ENCODE measurements around the gene AP5S1. TPM values are rescaled to one million over a fixed set of nuclear protein-coding genes. Genes with fewer than 3 reads are reported as not detected.

The AP5S1 gene
- total RNA-seq, 1 experiment from 2014 or later, result 3.9 TPM

DNA sequence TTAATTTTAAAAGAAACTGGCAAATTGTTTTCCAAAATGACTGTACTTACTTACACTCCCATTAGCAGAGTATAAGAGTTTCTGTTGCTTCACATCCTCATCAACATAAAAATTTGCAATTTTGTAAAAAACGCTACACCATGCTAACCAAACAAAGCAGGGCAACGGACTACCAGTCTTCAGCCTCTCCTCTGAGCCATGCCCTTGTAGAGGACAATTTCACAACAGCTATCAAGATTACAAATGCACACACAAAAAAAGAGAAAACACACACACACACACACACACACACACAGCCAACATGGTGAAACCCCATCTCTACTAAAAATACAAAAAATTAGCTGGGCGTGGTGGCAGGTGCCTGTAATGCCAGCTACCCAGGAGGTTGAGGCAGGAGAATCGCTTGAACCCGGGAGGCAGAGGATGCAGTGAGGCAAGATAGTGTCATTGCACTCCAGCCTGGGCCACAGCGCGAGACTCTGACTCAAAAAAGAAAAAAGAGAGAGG is 48.7 kb upstream of the AP5S1 start:
- Mint-ChIP-seq H3K36me3 (ENCODE audit: insufficient read depth in 1 of 3, low read depth in 3 of 3) (no peaks in the 10 kb centered on the region), H3K4me3 (no peak overlapping the region), H3K27me3 (ENCODE audit: low read depth) (peaks cover 41% of the 10 kb centered on the region), H3K9me3 (no peaks in the 10 kb centered on the region; a peak in 1 of 5 replicates), H3K4me1 (peaks cover 11 to 12% of the 10 kb centered on the region in 2 experiments), H3K27ac (no peak overlapping the region; a peak in 1 of 7 replicates)
- Histone ChIP-seq H3K23ac (ENCODE audit: insufficient read length, low read depth, low read length) (no peak overlapping the region), H3K79me2 (ENCODE audit: insufficient read depth, low read length) (no peaks in the 10 kb centered on the region), H3K56ac (ENCODE audit: insufficient read length, low read depth, low read length) (no peak overlapping the region), H3K4me1 (ENCODE audit: insufficient read depth, low read length) (no peaks in the 10 kb centered on the region), H3K79me1 (ENCODE audit: insufficient read depth, low read depth, low read length, poor library complexity, severe bottlenecking) (no peaks in the 10 kb centered on the region), H4K8ac (replicated peaks; ENCODE audit: insufficient read length, low read depth, low read length) (no peak overlapping the region), H2BK20ac (ENCODE audit: low read depth, low read length, poor library complexity, severe bottlenecking) (no peak overlapping the region), H2BK12ac (ENCODE audit: insufficient read length, low read depth, low read length) (no peak overlapping the region), H3K23me2 (ENCODE audit: insufficient read length, low read depth, low read length, poor library complexity, severe bottlenecking) (peaks cover 17% of the 10 kb centered on the region), H3K18ac (ENCODE audit: insufficient read length, low read depth, low read length) (no peak overlapping the region), H2AK5ac (ENCODE audit: insufficient read length, low read length) (no peak overlapping the region), H3K4me2 (ENCODE audit: insufficient read depth, insufficient read length, low read length) (no peak overlapping the region), H2BK5ac (ENCODE audit: insufficient read length, low read length) (no peak overlapping the region), H3K4ac (ENCODE audit: low read depth, low read length) (no peak overlapping the region), H3K9ac (ENCODE audit: extremely low read depth, insufficient read length, low read length) (no peak overlapping the region), H2BK120ac (ENCODE audit: low read depth, low read length, poor library complexity, severe bottlenecking) (no peak overlapping the region), H3K27ac (ENCODE audit: insufficient read length, low read depth, low read length) (no peak overlapping the region), H3K27me3 (ENCODE audit: insufficient read depth, low read length) (no peaks in the 10 kb centered on the region; the same call in 1 of the 2 replicates), H3K14ac (ENCODE audit: insufficient read depth, low read length) (no peak overlapping the region), H3T11ph (ENCODE audit: low read length) (no peak overlapping the region), H3K9me3 (ENCODE audit: control insufficient read depth, low read depth, low read length) (no peaks in the 10 kb centered on the region), H2BK15ac (ENCODE audit: low read depth, low read length) (no peak overlapping the region), H4K91ac (ENCODE audit: insufficient read length, low read depth, low read length) (no peak overlapping the region), H2AFZ (ENCODE audit: low read length) (no peak overlapping the region), H4K20me1 (ENCODE audit: control insufficient read depth, insufficient read depth, insufficient read length) (no peaks in the 10 kb centered on the region), H4K5ac (ENCODE audit: insufficient read length, low read depth, low read length) (no peak overlapping the region)
- no CpG with 5 or more reads among the region's 7 CpGs for WGBS (ENCODE audit: extremely low coverage, insufficient read length, low lambda C conversion rate)
- no peak for DNase-seq
- TF ChIP-seq, protein P1, sequence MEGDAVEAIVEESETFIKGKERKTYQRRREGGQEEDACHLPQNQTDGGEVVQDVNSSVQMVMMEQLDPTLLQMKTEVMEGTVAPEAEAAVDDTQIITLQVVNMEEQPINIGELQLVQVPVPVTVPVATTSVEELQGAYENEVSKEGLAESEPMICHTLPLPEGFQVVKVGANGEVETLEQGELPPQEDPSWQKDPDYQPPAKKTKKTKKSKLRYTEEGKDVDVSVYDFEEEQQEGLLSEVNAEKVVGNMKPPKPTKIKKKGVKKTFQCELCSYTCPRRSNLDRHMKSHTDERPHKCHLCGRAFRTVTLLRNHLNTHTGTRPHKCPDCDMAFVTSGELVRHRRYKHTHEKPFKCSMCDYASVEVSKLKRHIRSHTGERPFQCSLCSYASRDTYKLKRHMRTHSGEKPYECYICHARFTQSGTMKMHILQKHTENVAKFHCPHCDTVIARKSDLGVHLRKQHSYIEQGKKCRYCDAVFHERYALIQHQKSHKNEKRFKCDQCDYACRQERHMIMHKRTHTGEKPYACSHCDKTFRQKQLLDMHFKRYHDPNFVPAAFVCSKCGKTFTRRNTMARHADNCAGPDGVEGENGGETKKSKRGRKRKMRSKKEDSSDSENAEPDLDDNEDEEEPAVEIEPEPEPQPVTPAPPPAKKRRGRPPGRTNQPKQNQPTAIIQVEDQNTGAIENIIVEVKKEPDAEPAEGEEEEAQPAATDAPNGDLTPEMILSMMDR (conservative IDR thresholded peaks at IDR 0.05), result no peak
